Activated T-helper 2 cell treated with anti-CD3 and anti-CD28 coated beads, Interferon-gamma antibody, Interleukin-2, Interleukin-4, amounts not matched to agents 10 μg/mL and 5 μg/mL and 100 μg/mL, durations not matched to agents 14 hours and 24 hours and 36 hours (primary cell): ENCODE measurements around the gene FBLN2. TPM values are rescaled to one million over a fixed set of nuclear protein-coding genes. Genes with fewer than 3 reads are reported as not detected.

ENCODE experiments used
- DNase-seq: peaks from one replicate; pipeline ENCODE4 v3.0.0; 2021; ENCODE audit warnings: low spot score
- H3K27ac Mint-ChIP-seq: one replicate; pipeline ENCODE4 v1.8.0; 2021; ENCODE audit warnings: mixed read lengths
- H3K27me3 Mint-ChIP-seq: one replicate; pipeline ENCODE4 v1.8.0; 2021; ENCODE audit warnings: low read depth, mixed read lengths
- H3K36me3 Mint-ChIP-seq: one replicate; pipeline ENCODE4 v1.8.0; 2021; ENCODE audit warnings: low read depth, mixed read lengths
- H3K4me1 Mint-ChIP-seq: one replicate; pipeline ENCODE4 v1.8.0; 2021; ENCODE audit warnings: low read depth, mixed read lengths
- H3K4me3 Mint-ChIP-seq: one replicate; pipeline ENCODE4 v1.8.0; 2021; ENCODE audit warnings: low read depth, mild to moderate bottlenecking, moderate library complexity, mixed read lengths
- H3K9me3 Mint-ChIP-seq: one replicate; pipeline ENCODE4 v1.8.0; 2021; ENCODE audit warnings: mixed read lengths
- intact Hi-C: fragments of 100-400 bp; cut with micrococcal nuclease; formaldehyde crosslinking; loops from one replicate; pipeline ENCODE4 v1.15.1; 2023
- total RNA-seq: library from RNA; stranded (reverse); gene quantifications from 2 replicates; pipeline ENCODE4 v1.2.3, GENCODE V29; 2022

The FBLN2 gene
- total RNA-seq, 1 donor from 2014 or later, result not detected

GRCh38 chr3:13507570-13508339, 41.2 kb upstream of the FBLN2 start:
- H3K4me1 Mint-ChIP-seq, result no peaks in the 10 kb centered on the region
- H3K9me3 Mint-ChIP-seq, result no peaks in the 10 kb centered on the region
- intact Hi-C loops, result no loop called here
- H3K36me3 Mint-ChIP-seq, result no peaks in the 10 kb centered on the region
- no peak for DNase-seq
- H3K4me3 Mint-ChIP-seq, result no peak overlapping the region
- H3K27me3 Mint-ChIP-seq, result no peaks in the 10 kb centered on the region
- H3K27ac Mint-ChIP-seq, result no peak overlapping the region

GRCh38 chr3:13508496-13508895, 40.4 kb upstream of the FBLN2 start:
- Mint-ChIP-seq H3K4me1 (no peaks in the 10 kb centered on the region), H3K9me3 (no peaks in the 10 kb centered on the region), H3K27ac (no peak overlapping the region), H3K4me3 (no peak overlapping the region), H3K27me3 (no peaks in the 10 kb centered on the region), H3K36me3 (no peaks in the 10 kb centered on the region)
- no peak for DNase-seq
- intact Hi-C loops, result no loop called here

- DNase-seq, result no peak
- H3K27me3 Mint-ChIP-seq, result no peaks in the 10 kb centered on the region
- no peak overlapping the region for H3K4me3 Mint-ChIP-seq
- no peaks in the 10 kb centered on the region for H3K36me3 Mint-ChIP-seq
- H3K4me1 Mint-ChIP-seq, result no peaks in the 10 kb centered on the region
- no peak overlapping the region for H3K27ac Mint-ChIP-seq
- intact Hi-C loops, result no loop called here
- no peaks in the 10 kb centered on the region for H3K9me3 Mint-ChIP-seq
Observed at GRCh38 chr3:13509059-13509815, 39.7 kb upstream of the FBLN2 start.

GRCh38 chr3:13509816-13510192, 39.1 kb upstream of the FBLN2 start:
- H3K36me3 Mint-ChIP-seq, result no peaks in the 10 kb centered on the region
- intact Hi-C loops, result no loop called here
- no peak overlapping the region for H3K4me3 Mint-ChIP-seq
- H3K27ac Mint-ChIP-seq, result no peak overlapping the region
- H3K27me3 Mint-ChIP-seq, result no peaks in the 10 kb centered on the region
- peaks cover 5% of the 10 kb centered on the region for H3K4me1 Mint-ChIP-seq
- DNase-seq, result no peak
- no peaks in the 10 kb centered on the region for H3K9me3 Mint-ChIP-seq

GRCh38 chr3:13512451-13512850, 36.5 kb upstream of the FBLN2 start:
- Mint-ChIP-seq H3K4me1 (peaks cover 5% of the 10 kb centered on the region), H3K27me3 (no peaks in the 10 kb centered on the region), H3K9me3 (no peaks in the 10 kb centered on the region), H3K27ac (no peak overlapping the region), H3K4me3 (no peak overlapping the region), H3K36me3 (no peaks in the 10 kb centered on the region)
- intact Hi-C loops, result no loop called here
- DNase-seq, result no peak

- no peak for DNase-seq
- no peaks in the 10 kb centered on the region for H3K36me3 Mint-ChIP-seq
Observed at GRCh38 chr3:13513051-13513912, 35.6 kb upstream of the FBLN2 start.

GRCh38 chr3:13513913-13514517, 34.9 kb upstream of the FBLN2 start:
- H3K27me3 Mint-ChIP-seq, result no peaks in the 10 kb centered on the region
- H3K4me3 Mint-ChIP-seq, result no peak overlapping the region
- intact Hi-C loops, result no loop called here
- peaks cover 5% of the 10 kb centered on the region for H3K4me1 Mint-ChIP-seq
- H3K9me3 Mint-ChIP-seq, result no peaks in the 10 kb centered on the region
- H3K36me3 Mint-ChIP-seq, result no peaks in the 10 kb centered on the region
- no peak for DNase-seq
- H3K27ac Mint-ChIP-seq, result no peak overlapping the region

More at GRCh38 chr3:13513051-13513912, 35.6 kb upstream of the FBLN2 start:
- no peaks in the 10 kb centered on the region for H3K27me3 Mint-ChIP-seq
- H3K4me3 Mint-ChIP-seq, result no peak overlapping the region
- H3K4me1 Mint-ChIP-seq, result peaks cover 5% of the 10 kb centered on the region
- no peaks in the 10 kb centered on the region for H3K9me3 Mint-ChIP-seq
- intact Hi-C loops, result no loop called here
- H3K27ac Mint-ChIP-seq, result no peak overlapping the region

GRCh38 chr3:13514639-13515435, 34.1 kb upstream of the FBLN2 start:
- no peak for DNase-seq
- peaks cover 5% of the 10 kb centered on the region for H3K4me1 Mint-ChIP-seq
- H3K27me3 Mint-ChIP-seq, result no peaks in the 10 kb centered on the region
- intact Hi-C loops, result no loop called here
- H3K36me3 Mint-ChIP-seq, result no peaks in the 10 kb centered on the region
- no peak overlapping the region for H3K4me3 Mint-ChIP-seq
- no peaks in the 10 kb centered on the region for H3K9me3 Mint-ChIP-seq
- no peak overlapping the region for H3K27ac Mint-ChIP-seq

GRCh38 chr3:13515786-13516759, 32.9 kb upstream of the FBLN2 start:
- DNase-seq, result no peak
- intact Hi-C loops, result no loop called here
- Mint-ChIP-seq H3K4me3 (no peak overlapping the region), H3K27ac (no peak overlapping the region), H3K36me3 (no peaks in the 10 kb centered on the region), H3K4me1 (peaks cover 5% of the 10 kb centered on the region), H3K9me3 (no peaks in the 10 kb centered on the region), H3K27me3 (no peaks in the 10 kb centered on the region)

GRCh38 chr3:13516760-13517135, 32.2 kb upstream of the FBLN2 start:
- peaks cover 5% of the 10 kb centered on the region for H3K4me1 Mint-ChIP-seq
- H3K27ac Mint-ChIP-seq, result no peak overlapping the region
- no peaks in the 10 kb centered on the region for H3K27me3 Mint-ChIP-seq
- peaks cover 4% of the 10 kb centered on the region for H3K9me3 Mint-ChIP-seq
- no peak for DNase-seq
- intact Hi-C loops, result no loop called here
- no peaks in the 10 kb centered on the region for H3K36me3 Mint-ChIP-seq
- H3K4me3 Mint-ChIP-seq, result no peak overlapping the region

- Mint-ChIP-seq H3K4me1 (peaks cover 5% of the 10 kb centered on the region), H3K9me3 (peaks cover 6% of the 10 kb centered on the region), H3K4me3 (no peak overlapping the region), H3K36me3 (no peaks in the 10 kb centered on the region), H3K27me3 (no peaks in the 10 kb centered on the region), H3K27ac (no peak overlapping the region)
- DNase-seq, result no peak
- intact Hi-C loops, result no loop called here
Observed at GRCh38 chr3:13517253-13517977, 31.5 kb upstream of the FBLN2 start.
